K562 (cell line): Measurements from ENCODE around the gene QRFP. TPM values are rescaled to one million over a fixed set of nuclear protein-coding genes. Genes with fewer than 3 reads are reported as not detected.

Experiments used
- E2F6 ChIP-seq, 2 experiments: IDR thresholded peaks; 2 replicates each; pipeline ENCODE4 v1.6.1; 2011; ENCODE audit warnings: borderline replicate concordance in 1 of 2, control low read depth in 1 of 2, low read depth in 1 of 2, low read length in 1 of 2, mild to moderate bottlenecking in 1 of 2, mixed read lengths in 1 of 2, moderate library complexity in 1 of 2; ENCODE audit not compliant: insufficient read depth in 1 of 2, insufficient read length in 1 of 2, poor library complexity in 1 of 2, severe bottlenecking in 1 of 2; ENCODE audit errors: extremely low read depth in 1 of 2
- FOXO4 ChIP-seq: fragments of 450-650 bp; formaldehyde crosslinking; IDR thresholded peaks from 2 replicates; pipeline ENCODE4 v1.4.0; 2020; ENCODE audit warnings: mild to moderate bottlenecking, moderate library complexity
- FOXP1 ChIP-seq: sonication (generic); formaldehyde crosslinking; IDR thresholded peaks from 2 replicates; pipeline ENCODE4 v1.8.0; 2022; ENCODE audit warnings: mild to moderate bottlenecking, missing genetic modification reagents
- HMGXB4 ChIP-seq: sonication (generic); formaldehyde crosslinking; IDR thresholded peaks from 2 replicates; pipeline ENCODE4 v1.8.1; 2023; ENCODE audit warnings: mild to moderate bottlenecking, missing genetic modification reagents
- PREB ChIP-seq: sonication (generic); formaldehyde crosslinking; IDR thresholded peaks from 2 replicates; pipeline ENCODE4 v1.8.1; 2023; ENCODE audit warnings: mild to moderate bottlenecking, missing genetic modification reagents
- RCOR1 ChIP-seq, 2 experiments: IDR thresholded peaks; 2 replicates each; pipeline ENCODE4 v1.6.1; 2012; ENCODE audit warnings: low read depth in 2 of 2, low read length in 2 of 2, borderline replicate concordance in 1 of 2, improper control_type of control experiment in 1 of 2
- ZKSCAN1 ChIP-seq: fragments of 150-350 bp; IDR thresholded peaks from 2 replicates; pipeline ENCODE4 v1.6.1; 2016; ENCODE audit warnings: low read depth, low read length
- polyA plus RNA-seq, 8 experiments: library from polyadenylated mRNA; depleted of rRNA in 4 of 8; stranded (reverse) in 5 of 8; unstranded in 3 of 8; fragments of >200 nt; fragmentation: Nextera tagmentation in 2 of 8; fragmentation: Illumina TruSeq in 1 of 8; extraction: Ambion mirVana in 2 of 8; extraction: Trizol in 1 of 8; gene quantifications; 2 replicates each; pipeline versions ENCODE4 v1.2.1 to v1.2.3, GENCODE V29; 2011 to 2014; ENCODE audit warnings: inconsistent platforms in 1 of 8, missing spikeins in 1 of 8
- total RNA-seq, 7 experiments: library from RNA; depleted of rRNA in 6 of 7; stranded (reverse); fragments of >200 nt in 6 of 7; fragmentation: Illumina TruSeq in 2 of 7; extraction: Trizol in 2 of 7; gene quantifications; 2 replicates each; pipeline versions ENCODE4 v1.2.1 to v1.2.3, GENCODE V29; 2011 to 2021; ENCODE audit warnings: low replicate concordance in 1 of 7

Gene QRFP
- total and polyA plus RNA-seq, 9 of the 15 experiments (the other 6 are each of a cell fraction or from before 2014, with no cell fraction given), result not detected

- no peak for TF ChIP-seq FOXO4 (CRISPR knock-in tag)
- peak in 1 of 2 experiments; percentile 87; a peak in 2 of 4 replicates for TF ChIP-seq RCOR1 (IDR thresholded peaks at IDR 0.05; ENCODE audit: borderline replicate concordance in 1 of 2, low read depth in 2 of 2, low read length in 2 of 2)
- TF ChIP-seq PREB (CRISPR knock-in tag), result no peak
- peak in 1 of 2 experiments; percentile 18 for TF ChIP-seq E2F6 (IDR thresholded peaks at IDR 0.05; ENCODE audit: borderline replicate concordance in 1 of 2, extremely low read depth in 1 of 2, insufficient read depth in 1 of 2, insufficient read length in 1 of 2, low read depth in 1 of 2, low read length in 1 of 2, poor library complexity in 1 of 2, severe bottlenecking in 1 of 2)
- peak; percentile 73; the same call in 1 of the 2 replicates for TF ChIP-seq HMGXB4 (CRISPR knock-in tag)
- TF ChIP-seq ZKSCAN1, result peak; percentile 31
- TF ChIP-seq FOXP1 (CRISPR knock-in tag), result no peak
Measured at GRCh38 chr9:130905125-130905901, 8.7 kb upstream of the QRFP start (continued).
